K562 (cell line): ENCODE data around the gene MUCL3. TPM values are rescaled to one million over a fixed set of nuclear protein-coding genes. Genes with fewer than 3 reads are reported as not detected.

Source experiments
- CBX3 ChIP-seq, 2 experiments: IDR thresholded peaks; 1 replicate in 1 of 2; 2 replicates in 1 of 2; pipeline ENCODE4 v1.6.1; 2012; ENCODE audit warnings: inconsistent platforms in 2 of 2, low read length in 2 of 2, borderline replicate concordance in 1 of 2, control low read depth in 1 of 2
- E2F6 ChIP-seq, 2 experiments: IDR thresholded peaks; 2 replicates each; pipeline ENCODE4 v1.6.1; 2011; ENCODE audit warnings: borderline replicate concordance in 1 of 2, control low read depth in 1 of 2, low read depth in 1 of 2, low read length in 1 of 2, mild to moderate bottlenecking in 1 of 2, mixed read lengths in 1 of 2, moderate library complexity in 1 of 2; ENCODE audit not compliant: insufficient read depth in 1 of 2, insufficient read length in 1 of 2, poor library complexity in 1 of 2, severe bottlenecking in 1 of 2; ENCODE audit errors: extremely low read depth in 1 of 2
- ELK1 ChIP-seq: sonication (generic); formaldehyde crosslinking; IDR thresholded peaks from 2 replicates; pipeline ENCODE4 v1.8.1; 2022; ENCODE audit warnings: missing genetic modification reagents
- FOSL1 ChIP-seq: fragments of 200-800 bp; sonication (Bioruptor generic); conservative IDR thresholded peaks from 2 replicates; pipeline ENCODE4 v1.6.1; 2016; ENCODE audit warnings: missing genetic modification characterization, missing compliant biosample characterization
- ILF3 ChIP-seq: fragments of 450-650 bp; IDR thresholded peaks from 2 replicates; pipeline ENCODE4 v1.6.1; 2018; ENCODE audit warnings: antibody characterized with exemption, mild to moderate bottlenecking, moderate library complexity, borderline replicate concordance
- MCM7 ChIP-seq, 2 experiments: fragments of 450-650 bp; IDR thresholded peaks; 2 replicates each; pipeline ENCODE4 v1.6.1; 2016 to 2018
- NFYB ChIP-seq: IDR thresholded peaks from 2 replicates; pipeline ENCODE4 v1.6.1; 2011; ENCODE audit warnings: mild to moderate bottlenecking, moderate library complexity; ENCODE audit not compliant: insufficient read length; ENCODE audit errors: extremely low read depth
- PHF21A ChIP-seq: fragments of 450-650 bp; IDR thresholded peaks from 2 replicates; pipeline ENCODE4 v1.6.1; 2017; ENCODE audit warnings: low read depth, borderline replicate concordance
- POLR2G ChIP-seq: fragments of 200-400 bp; formaldehyde crosslinking; IDR thresholded peaks from 2 replicates; pipeline ENCODE4 v1.6.1; 2017; ENCODE audit warnings: low read depth, mild to moderate bottlenecking, antibody characterized with exemption, low read length, moderate library complexity
- PRPF4 ChIP-seq: fragments of 200-400 bp; formaldehyde crosslinking; IDR thresholded peaks from one replicate; pipeline ENCODE4 v1.6.1; 2017; ENCODE audit warnings: low read length, low read depth, mild to moderate bottlenecking; ENCODE audit not compliant: insufficient read depth, poor library complexity, severe bottlenecking
- RBFOX2 ChIP-seq: fragments of 200-400 bp; formaldehyde crosslinking; IDR thresholded peaks from 2 replicates; pipeline ENCODE4 v1.6.1; 2017; ENCODE audit warnings: low read depth, mild to moderate bottlenecking, low read length, moderate library complexity
- SFPQ ChIP-seq: fragments of 200-400 bp; formaldehyde crosslinking; IDR thresholded peaks from 2 replicates; pipeline ENCODE4 v1.6.1; 2017; ENCODE audit warnings: mild to moderate bottlenecking, low read depth, low read length, moderate library complexity
- STAG1 ChIP-seq: sonication (generic); formaldehyde crosslinking; IDR thresholded peaks from 2 replicates; pipeline ENCODE4 v1.5.0; 2020; ENCODE audit warnings: missing genetic modification reagents, borderline replicate concordance
- TRIM25 ChIP-seq: fragments of 450-650 bp; IDR thresholded peaks from 2 replicates; pipeline ENCODE4 v1.7.0; 2016; ENCODE audit warnings: borderline replicate concordance
- XRCC3 ChIP-seq: fragments of 450-650 bp; IDR thresholded peaks from 2 replicates; pipeline ENCODE4 v1.6.1; 2017; ENCODE audit warnings: mild to moderate bottlenecking, moderate library complexity
- XRCC5 ChIP-seq: fragments of 200-400 bp; formaldehyde crosslinking; IDR thresholded peaks from 2 replicates; pipeline ENCODE4 v1.6.1; 2017; ENCODE audit warnings: low read depth, mild to moderate bottlenecking, low read length
- ZNF165 ChIP-seq: fragments of 250-450 bp; sonication (Bioruptor Pico); IDR thresholded peaks from 2 replicates; pipeline ENCODE4 v1.4.0; 2020; ENCODE audit warnings: borderline replicate concordance
- ZNF282 ChIP-seq: sonication (generic); formaldehyde crosslinking; IDR thresholded peaks from 2 replicates; pipeline ENCODE4 v1.8.1; 2023; ENCODE audit warnings: missing genetic modification reagents
- polyA plus RNA-seq, 8 experiments: library from polyadenylated mRNA; depleted of rRNA in 4 of 8; stranded (reverse) in 5 of 8; unstranded in 3 of 8; fragments of >200 nt; fragmentation: Nextera tagmentation in 2 of 8; fragmentation: Illumina TruSeq in 1 of 8; extraction: Ambion mirVana in 2 of 8; extraction: Trizol in 1 of 8; gene quantifications; 2 replicates each; pipeline versions ENCODE4 v1.2.1 to v1.2.3, GENCODE V29; 2011 to 2014; ENCODE audit warnings: inconsistent platforms in 1 of 8, missing spikeins in 1 of 8
- total RNA-seq, 7 experiments: library from RNA; depleted of rRNA in 6 of 7; stranded (reverse); fragments of >200 nt in 6 of 7; fragmentation: Illumina TruSeq in 2 of 7; extraction: Trizol in 2 of 7; gene quantifications; 2 replicates each; pipeline versions ENCODE4 v1.2.1 to v1.2.3, GENCODE V29; 2011 to 2021; ENCODE audit warnings: low replicate concordance in 1 of 7

Gene MUCL3
- total and polyA plus RNA-seq, 9 of the 15 experiments (the other 6 are each of a cell fraction or from before 2014, with no cell fraction given) = 0.07 TPM; not detected in 8

GRCh38 chr6:30988209-30988825 lies 47.5 kb downstream of the MUCL3 start (continued):
- TF ChIP-seq CBX3 (IDR thresholded peaks at IDR 0.05; ENCODE audit: borderline replicate concordance in 1 of 2, low read length in 2 of 2) = no peak
- no peak for TF ChIP-seq ZNF282 (CRISPR knock-in tag)
- no peak for TF ChIP-seq TRIM25
- TF ChIP-seq PHF21A = no peak
- no peak for TF ChIP-seq NFYB
- TF ChIP-seq E2F6 (IDR thresholded peaks at IDR 0.05; ENCODE audit: borderline replicate concordance in 1 of 2, extremely low read depth in 1 of 2, insufficient read depth in 1 of 2, insufficient read length in 1 of 2, low read depth in 1 of 2, low read length in 1 of 2, poor library complexity in 1 of 2, severe bottlenecking in 1 of 2) = no peak
- no peak for TF ChIP-seq SFPQ
- TF ChIP-seq PRPF4 = no peak
- TF ChIP-seq ELK1 (CRISPR knock-in tag) = no peak
- no peak for TF ChIP-seq XRCC5
- no peak for TF ChIP-seq FOSL1 (tag)
- no peak for TF ChIP-seq ILF3
- no peak for TF ChIP-seq ZNF165
- TF ChIP-seq STAG1 = no peak
- no peak for TF ChIP-seq POLR2G
- TF ChIP-seq MCM7 (IDR thresholded peaks at IDR 0.05) = no peak
- no peak for TF ChIP-seq RBFOX2
- no peak for TF ChIP-seq XRCC3
